Adrenal gland (tissue), 5 donors: ENCODE measurements around the gene ZSCAN10.
"Not testable (repeated sequence)": the region's sequence is repeated elsewhere in the genome, so short reads cannot be mapped to it uniquely, and the experiment has no call there.

Source experiments
- POLR2A ChIP-seq, 2 donors: fragments of 450-650 bp; IDR thresholded peaks; one replicate each; pipeline ENCODE4 v1.6.1; 2017; ENCODE audit warnings: antibody characterized with exemption in 2 of 2, mild to moderate bottlenecking in 2 of 2, moderate library complexity in 1 of 2
- TF ChIP-seq, protein P1 (sequence below), 6 experiments: fragments of 450-650 bp in 4 of 6; fragments of 200-600 bp in 2 of 6; sonication (generic) in 1 of 6; IDR thresholded peaks; 1 replicate in 5 of 6; 2 replicates in 1 of 6; pipeline versions ENCODE4 v1.5.1 to v1.8.0; 2016 to 2021; ENCODE audit warnings: antibody characterized with exemption in 6 of 6, mild to moderate bottlenecking in 2 of 6, moderate library complexity in 1 of 6
- donor health status: DM: no; HTN: no; CAD: no.

DNA sequence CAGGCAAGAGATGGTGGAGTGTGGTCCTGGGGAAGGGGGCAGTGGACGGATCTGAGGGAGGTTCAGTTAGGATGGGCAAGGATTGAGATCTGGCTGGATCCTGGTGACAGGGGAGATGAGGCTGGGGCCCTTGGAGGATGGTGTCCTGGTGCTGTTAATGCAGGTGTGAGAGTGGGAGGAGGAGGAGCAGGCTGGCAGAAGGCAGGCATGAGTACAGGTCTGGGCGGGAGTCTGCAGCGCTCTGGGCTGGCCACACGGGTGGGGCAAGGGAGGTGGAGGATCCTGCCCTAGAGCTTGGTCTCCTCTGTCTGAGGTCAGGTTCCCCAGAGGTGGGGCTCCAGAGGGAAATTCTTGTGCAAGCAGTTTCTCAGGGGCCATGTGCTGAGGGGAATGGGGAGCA, 26.9 kb downstream of the ZSCAN10 start:
- TF ChIP-seq, protein P1, sequence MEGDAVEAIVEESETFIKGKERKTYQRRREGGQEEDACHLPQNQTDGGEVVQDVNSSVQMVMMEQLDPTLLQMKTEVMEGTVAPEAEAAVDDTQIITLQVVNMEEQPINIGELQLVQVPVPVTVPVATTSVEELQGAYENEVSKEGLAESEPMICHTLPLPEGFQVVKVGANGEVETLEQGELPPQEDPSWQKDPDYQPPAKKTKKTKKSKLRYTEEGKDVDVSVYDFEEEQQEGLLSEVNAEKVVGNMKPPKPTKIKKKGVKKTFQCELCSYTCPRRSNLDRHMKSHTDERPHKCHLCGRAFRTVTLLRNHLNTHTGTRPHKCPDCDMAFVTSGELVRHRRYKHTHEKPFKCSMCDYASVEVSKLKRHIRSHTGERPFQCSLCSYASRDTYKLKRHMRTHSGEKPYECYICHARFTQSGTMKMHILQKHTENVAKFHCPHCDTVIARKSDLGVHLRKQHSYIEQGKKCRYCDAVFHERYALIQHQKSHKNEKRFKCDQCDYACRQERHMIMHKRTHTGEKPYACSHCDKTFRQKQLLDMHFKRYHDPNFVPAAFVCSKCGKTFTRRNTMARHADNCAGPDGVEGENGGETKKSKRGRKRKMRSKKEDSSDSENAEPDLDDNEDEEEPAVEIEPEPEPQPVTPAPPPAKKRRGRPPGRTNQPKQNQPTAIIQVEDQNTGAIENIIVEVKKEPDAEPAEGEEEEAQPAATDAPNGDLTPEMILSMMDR (IDR thresholded peaks at IDR 0.05), result not testable (repeated sequence)
- TF ChIP-seq POLR2A (IDR thresholded peaks at IDR 0.05), result not testable (repeated sequence)
